ENCODE data around the gene COQ8A.
"Not testable (repeated sequence)": the region's sequence is repeated elsewhere in the genome, so short reads cannot be mapped to it uniquely, and the experiment has no call there.

COQ8A gene

GRCh38 chr1:226951286-226952117 lies 11.4 kb downstream of the COQ8A start:
- DNase-seq (ENCODE audit: low read depth in 1 of 2, low spot score in 1 of 2): no peak

DNA sequence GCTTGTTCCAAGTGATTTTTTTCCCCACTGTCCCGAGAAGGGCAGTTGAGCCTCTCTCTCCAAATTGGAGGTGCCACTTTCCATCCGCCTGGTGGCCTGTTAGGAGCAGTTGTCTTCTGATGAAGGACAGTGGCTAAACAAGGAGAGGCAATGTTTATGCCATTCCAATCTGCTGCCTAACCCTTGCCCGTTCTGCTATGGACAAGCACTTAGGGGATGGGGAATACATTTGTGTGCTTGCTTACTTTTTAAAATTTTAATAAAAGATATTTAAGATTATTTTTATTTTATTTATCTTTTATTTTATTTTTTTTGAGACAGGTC lies 12.0 kb downstream of the COQ8A start:
- DNase-seq (ENCODE audit: low read depth in 1 of 2, low spot score in 1 of 2): no peak

GRCh38 chr1:226953175-226953800 lies 13.2 kb downstream of the COQ8A start:
- DNase-seq (ENCODE audit: low read depth in 1 of 2, low spot score in 1 of 2): no peak

DNA sequence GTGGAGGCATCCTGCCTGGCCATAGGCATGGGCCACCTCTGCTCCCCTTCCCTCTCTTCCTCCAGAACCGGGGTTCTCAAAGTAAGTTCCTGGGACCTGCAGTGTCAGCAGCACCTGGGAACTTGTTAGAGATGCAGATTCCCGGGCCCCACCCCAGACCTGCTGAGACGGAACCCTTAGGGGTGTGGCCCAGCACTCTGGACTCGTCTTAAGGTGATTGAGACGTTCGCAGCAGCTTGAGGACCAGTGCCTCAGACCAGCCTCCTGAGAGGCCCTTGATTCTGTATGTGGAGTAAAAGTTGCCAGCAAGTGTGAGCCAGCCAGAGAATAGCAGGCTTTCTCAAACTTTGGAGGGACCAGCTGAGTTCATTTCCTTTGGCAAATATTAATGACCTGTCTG lies 14.2 kb downstream of the COQ8A start:
- DNase-seq (ENCODE audit: low read depth in 1 of 2, low spot score in 1 of 2): no peak

DNA sequence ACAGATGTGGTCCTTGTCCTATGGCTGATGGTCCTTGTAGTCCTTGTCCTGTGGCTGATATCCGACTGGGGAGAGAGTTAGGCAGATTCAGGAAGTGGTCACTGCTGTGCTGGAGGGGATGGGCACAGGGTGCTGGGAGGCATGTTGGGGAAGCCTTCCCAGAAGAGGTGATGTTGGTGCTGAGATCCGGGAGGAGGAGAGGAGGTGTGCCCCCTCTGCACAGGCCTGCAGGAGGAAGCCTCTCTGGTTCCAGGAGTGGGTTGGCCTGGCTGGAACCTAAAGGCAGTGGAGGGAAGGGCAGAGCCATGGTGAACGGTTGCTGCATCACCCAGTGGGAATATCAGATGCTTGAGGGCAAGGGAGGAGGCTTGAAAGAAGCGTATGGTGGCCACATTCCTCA lies 14.7 kb downstream of the COQ8A start:
- no peak for DNase-seq (ENCODE audit: low read depth in 1 of 2, low spot score in 1 of 2)

GRCh38 chr1:226955857-226956256 lies 15.8 kb downstream of the COQ8A start:
- DNase-seq (ENCODE audit: low read depth in 1 of 2, low spot score in 1 of 2): not testable (repeated sequence)

GRCh38 chr1:226956942-226957713 lies 17.0 kb downstream of the COQ8A start:
- no peak for DNase-seq (ENCODE audit: low read depth in 1 of 2, low spot score in 1 of 2)

DNA sequence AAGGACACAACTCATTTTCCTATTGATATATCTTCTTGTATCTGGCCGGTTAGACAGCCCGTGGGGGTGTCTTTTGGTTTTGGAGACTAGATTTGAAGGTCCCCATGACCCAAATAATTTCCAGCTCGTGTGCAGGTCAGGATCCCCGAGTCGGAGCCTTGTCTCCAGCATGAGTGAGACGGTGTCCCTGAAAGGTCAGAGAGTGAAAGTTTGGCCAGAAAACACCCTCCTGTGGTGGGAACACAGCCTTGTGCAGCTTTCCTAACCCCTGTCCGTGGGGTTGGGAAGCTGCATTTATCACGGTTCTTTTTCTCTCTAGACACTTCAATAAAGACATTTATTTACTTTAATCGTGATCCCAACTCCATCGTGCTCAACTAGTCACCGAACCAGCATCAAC lies 17.6 kb downstream of the COQ8A start:
- DNase-seq (ENCODE audit: low read depth in 1 of 2, low spot score in 1 of 2): no peak

GRCh38 chr1:226958300-226958699 lies 18.2 kb downstream of the COQ8A start:
- DNase-seq (ENCODE audit: low read depth in 1 of 2, low spot score in 1 of 2): no peak

DNA sequence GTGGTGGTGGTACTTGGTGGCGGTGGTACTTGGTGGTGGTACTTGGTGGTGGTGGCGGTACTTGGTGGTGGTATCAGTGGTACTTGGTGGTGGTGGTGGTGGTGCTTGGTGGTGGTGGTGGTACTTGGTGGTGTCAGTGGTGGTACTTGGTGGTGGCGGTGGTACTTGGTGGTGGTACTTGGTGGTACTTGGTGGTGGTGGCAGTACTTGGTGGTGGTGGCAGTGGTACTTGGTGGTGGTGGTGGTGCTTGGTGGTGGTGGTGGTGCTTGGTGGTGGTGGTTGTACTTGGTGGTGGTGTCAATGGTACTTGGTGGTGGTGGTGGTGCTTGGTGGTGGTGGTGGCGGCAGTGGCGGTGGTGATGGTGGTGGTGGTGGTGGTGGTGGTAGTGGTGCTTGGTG lies 20.2 kb downstream of the COQ8A start:
- DNase-seq (ENCODE audit: low read depth in 1 of 2, low spot score in 1 of 2): no peak

- DNase-seq (ENCODE audit: low read depth in 1 of 2, low spot score in 1 of 2): no peak
These were observed 21.1 kb downstream of the COQ8A start for GRCh38 chr1:226960944-226961765.

DNA sequence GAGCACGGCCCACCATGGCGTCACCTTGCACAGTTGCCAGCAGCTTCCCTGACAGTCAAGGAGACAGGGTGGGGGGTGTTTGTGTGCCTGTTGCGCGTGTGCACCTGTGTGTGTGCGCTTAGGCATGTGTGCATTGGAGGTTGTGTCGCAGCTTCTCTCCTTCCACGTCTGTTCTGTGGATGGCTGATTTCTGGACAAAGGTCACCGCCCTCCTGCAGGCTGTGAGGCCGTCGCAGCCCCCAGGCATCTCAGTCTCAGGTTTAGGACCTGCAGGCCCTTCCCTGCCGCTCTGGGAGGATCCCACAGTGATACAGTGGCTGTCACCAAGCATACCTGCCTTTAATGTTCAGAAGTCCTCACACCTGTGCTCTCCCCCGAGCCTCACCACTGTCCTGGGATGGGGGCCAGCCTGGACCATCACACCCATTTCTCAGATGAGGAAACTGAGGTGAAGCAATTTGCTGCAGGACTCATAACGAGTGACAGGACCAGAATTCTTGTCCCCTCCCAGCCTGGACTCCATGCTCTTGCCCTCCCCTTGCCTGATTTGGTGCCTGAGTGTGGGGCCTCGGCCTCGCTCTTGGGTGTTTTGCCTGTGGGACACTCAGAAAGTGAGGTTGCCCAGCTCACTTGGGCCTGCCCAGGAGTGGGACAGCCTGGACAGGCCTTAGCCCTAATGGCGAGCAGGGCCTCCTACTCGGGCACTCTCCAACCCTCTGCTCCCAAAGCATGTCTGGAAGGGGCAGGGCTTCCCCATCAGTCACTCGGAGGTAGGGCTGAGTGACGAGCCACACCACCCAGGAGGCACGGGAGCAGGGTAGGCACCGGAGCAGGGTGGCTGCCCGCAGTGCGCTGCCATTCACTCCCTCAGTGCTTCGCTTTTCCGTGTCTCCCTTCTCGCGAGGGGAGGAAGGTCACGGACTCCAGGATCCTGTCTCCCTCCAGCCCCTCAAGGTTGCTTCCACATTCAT lies 22.6 kb downstream of the COQ8A start:
- no peak for DNase-seq (ENCODE audit: low read depth in 1 of 2, low spot score in 1 of 2)

GRCh38 chr1:226964068-226964425 lies 24.0 kb downstream of the COQ8A start:
- DNase-seq (ENCODE audit: low read depth in 1 of 2, low spot score in 1 of 2): no peak

DNA sequence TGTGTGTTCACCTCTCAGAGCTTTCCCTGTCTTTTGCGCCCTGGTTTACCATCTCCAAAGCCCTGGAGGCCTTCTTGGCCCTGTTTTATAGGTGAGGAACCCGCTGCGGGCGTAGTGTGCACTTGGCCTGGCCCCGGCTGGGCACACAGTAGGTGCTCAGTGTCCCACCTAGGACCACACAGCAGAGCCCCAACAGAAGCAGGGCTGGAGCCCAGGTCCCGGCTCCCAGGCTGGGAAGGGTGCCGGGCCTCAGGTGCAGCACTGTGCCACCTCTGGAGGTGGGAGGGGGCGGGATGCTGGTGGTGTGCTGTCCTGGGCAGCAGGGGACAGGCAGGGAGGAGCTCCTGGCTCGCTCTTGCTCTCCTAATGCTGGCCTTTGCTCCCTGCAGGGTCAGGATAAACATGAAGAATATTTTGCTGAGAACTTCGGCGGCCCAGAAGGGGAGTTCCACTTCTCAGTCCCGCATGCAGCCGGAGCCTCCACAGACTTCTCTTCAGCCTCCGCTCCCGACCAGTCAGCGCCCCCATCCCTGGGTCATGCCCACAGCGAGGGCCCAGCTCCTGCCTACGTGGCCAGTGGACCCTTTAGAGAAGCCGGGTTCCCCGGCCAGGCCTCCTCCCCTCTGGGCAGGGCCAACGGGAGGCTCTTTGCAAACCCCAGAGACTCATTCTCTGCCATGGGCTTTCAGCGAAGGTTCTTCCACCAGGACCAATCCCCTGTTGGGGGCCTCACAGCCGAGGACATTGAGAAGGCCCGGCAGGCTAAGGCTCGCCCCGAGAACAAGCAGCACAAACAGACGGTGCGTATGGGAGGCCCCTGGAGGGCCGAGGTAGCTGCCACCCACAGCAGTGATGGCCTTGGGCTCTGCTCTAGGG lies 24.8 kb downstream of the COQ8A start:
- no peak for DNase-seq (ENCODE audit: low read depth in 1 of 2, low spot score in 1 of 2)

DNA sequence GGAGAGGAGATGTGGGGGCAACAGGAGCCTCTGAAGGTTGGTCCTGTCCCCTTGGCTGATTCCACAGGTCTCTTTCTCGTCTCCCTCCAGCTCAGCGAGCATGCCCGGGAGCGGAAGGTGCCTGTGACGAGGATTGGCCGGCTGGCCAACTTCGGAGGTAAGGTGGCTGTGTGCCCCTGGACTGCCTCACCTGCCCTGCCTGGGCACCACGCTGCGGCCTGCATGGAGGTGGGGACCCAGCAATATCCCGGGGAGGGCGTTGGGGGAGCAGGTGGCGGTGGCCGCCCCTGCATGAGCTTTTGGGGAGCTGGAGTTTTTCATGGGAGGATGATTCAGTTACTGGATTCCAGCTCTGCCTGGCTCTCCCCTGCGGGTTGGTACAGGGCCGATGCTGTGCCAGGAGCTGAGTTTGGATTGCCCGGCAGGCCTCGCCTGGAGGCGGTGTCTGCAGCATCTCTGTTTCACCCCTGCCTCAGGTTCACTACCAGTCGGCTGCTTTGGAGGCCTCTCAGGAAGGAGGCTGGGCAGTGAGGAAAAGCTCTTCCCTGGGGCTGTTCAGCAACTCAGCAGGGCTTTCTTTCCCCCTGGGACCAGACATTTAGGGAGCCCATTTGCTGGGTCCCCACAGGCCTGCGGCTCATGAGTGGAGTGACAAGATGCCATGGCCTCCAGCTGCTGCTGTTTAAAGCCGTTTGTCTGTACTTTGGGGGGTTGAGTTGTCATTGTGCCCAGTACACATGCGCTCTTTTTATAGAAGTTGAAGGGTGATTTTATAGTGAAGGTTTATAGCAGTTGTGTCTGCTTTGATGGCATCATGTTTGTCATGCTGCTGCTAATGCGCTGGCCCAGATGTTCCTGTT lies 25.7 kb downstream of the COQ8A start:
- no peak for DNase-seq (ENCODE audit: low read depth in 1 of 2, low spot score in 1 of 2)

GRCh38 chr1:226966683-226967082 lies 26.6 kb downstream of the COQ8A start:
- DNase-seq (ENCODE audit: low read depth in 1 of 2, low spot score in 1 of 2): no peak

- DNase-seq (ENCODE audit: low read depth in 1 of 2, low spot score in 1 of 2): no peak
These were observed 27.6 kb downstream of the COQ8A start for GRCh38 chr1:226967665-226968064.

GRCh38 chr1:226971765-226972164 lies 31.7 kb downstream of the COQ8A start:
- DNase-seq (ENCODE audit: low read depth in 1 of 2, low spot score in 1 of 2): no peak
